HCT116 (cell line): ENCODE results near the gene STAM. TPM values are rescaled to one million over a fixed set of nuclear protein-coding genes. Genes with fewer than 3 reads are reported as not detected.

Experiments used
- ATAC-seq: fragments of 200-7000 bp; cut with Tn5 transposase; 2 replicates; pipeline ENCODE4 v1.9.1; 2020; ENCODE audit warnings: mild to moderate bottlenecking, moderate library complexity
- BruUV-seq: library from RNA; stranded (reverse); fragments of 400-500 nt; replicated peaks from 2 replicates; lab custom pipeline; 2021; lab: Mats Ljungman, UMichigan
- CTCF ChIA-PET: fragments of 300-600 bp; sonication (Branson Sonifier 250); formaldehyde crosslinking; loops from one replicate; lab custom pipeline; 2021; ENCODE audit warnings: antibody characterized with exemption; lab: Charles Lee
- POLR2A ChIA-PET: fragments of 300-600, 350-600 bp; sonication (Branson Sonifier 250); formaldehyde crosslinking; loops from one replicate; lab custom pipeline; 2021; ENCODE audit warnings: antibody characterized with exemption; lab: Charles Lee
- RAD21 ChIA-PET, 2 experiments: fragments of 300-600 bp; sonication (Branson Sonifier 250); formaldehyde crosslinking; loops; one replicate each; lab custom pipeline; 2023; ENCODE audit warnings: low total read pairs in 2 of 2; ENCODE audit not compliant: uncharacterized antibody in 2 of 2, unreplicated experiment in 2 of 2, low non-redundant PET in 1 of 2; lab: Charles Lee
- DNase-seq: peaks from one replicate; pipeline ENCODE4 v3.0.0-alpha.2; 2010; ENCODE audit warnings: low read depth, low spot score
- H2AFZ ChIP-seq: fragments of 200-600 bp; shearing (Covaris generic), sonication (generic); 2 replicates; pipeline ENCODE4 v1.6.1; 2017; ENCODE audit warnings: low read depth, mixed run types, mixed read lengths, antibody characterized with exemption, low read length; ENCODE audit not compliant: poor library complexity, severe bottlenecking
- H3K27ac ChIP-seq: 2 replicates; pipeline ENCODE4 v1.5.1; 2012; ENCODE audit warnings: low read depth, low read length
- H3K27me3 ChIP-seq: fragments of 200-600 bp; sonication (generic); 2 replicates; pipeline ENCODE4 v1.6.1; 2016; ENCODE audit warnings: mixed run types, low read length, mixed read lengths; ENCODE audit not compliant: insufficient read depth
- H3K36me3 ChIP-seq, 2 experiments: fragments of 200-500 bp in 1 of 2; fragments of 200-600 bp in 1 of 2; sonication (Bioruptor generic) in 1 of 2; sonication (generic) in 1 of 2; 2 replicates each; pipeline versions ENCODE4 v1.5.1 to v1.6.1; 2014 to 2016; ENCODE audit warnings: low read length in 2 of 2, inconsistent platforms in 1 of 2, mixed read lengths in 1 of 2, mixed run types in 1 of 2; ENCODE audit not compliant: insufficient read depth in 2 of 2, control insufficient read depth in 1 of 2
- H3K4me1 ChIP-seq, 2 experiments: fragments of 200-600 bp in 1 of 2; sonication (generic) in 1 of 2; 2 replicates each; pipeline versions ENCODE4 v1.5.1 to v1.6.1; 2012 to 2017; ENCODE audit warnings: low read length in 2 of 2, inconsistent platforms in 1 of 2, mild to moderate bottlenecking in 1 of 2, mixed read lengths in 1 of 2, mixed run types in 1 of 2, moderate library complexity in 1 of 2; ENCODE audit not compliant: insufficient read depth in 2 of 2, control insufficient read depth in 1 of 2
- H3K4me2 ChIP-seq: fragments of 200-600 bp; sonication (generic); 2 replicates; pipeline ENCODE4 v1.6.1; 2017; ENCODE audit warnings: mixed run types, low read length, mixed read lengths
- H3K4me3 ChIP-seq, 2 experiments: fragments of 200-600 bp in 1 of 2; sonication (generic) in 1 of 2; replicated peaks in 1 of 2; 2 replicates each; pipeline ENCODE4 v1.5.1; 2011 to 2016; ENCODE audit warnings: low read length in 2 of 2, control low read depth in 1 of 2, low read depth in 1 of 2, mild to moderate bottlenecking in 1 of 2, mixed read lengths in 1 of 2, mixed run types in 1 of 2
- H3K79me2 ChIP-seq: fragments of 200-600 bp; sonication (generic); 2 replicates; pipeline ENCODE4 v1.6.1; 2017; ENCODE audit warnings: mild to moderate bottlenecking, mixed run types, low read length, moderate library complexity, mixed read lengths; ENCODE audit not compliant: insufficient read depth
- H3K9ac ChIP-seq: fragments of 200-600 bp; sonication (generic); 2 replicates; pipeline ENCODE4 v1.6.1; 2016; ENCODE audit warnings: low read length, mixed read lengths
- H3K9me2 ChIP-seq: fragments of 200-600 bp; sonication (generic), shearing (Covaris generic); 2 replicates; pipeline ENCODE4 v1.6.1; 2017; ENCODE audit warnings: mixed run types, mild to moderate bottlenecking, moderate library complexity; ENCODE audit not compliant: insufficient read depth
- H3K9me3 ChIP-seq, 2 experiments: fragments of 200-500 bp in 1 of 2; fragments of 200-600 bp in 1 of 2; sonication (Bioruptor generic) in 1 of 2; sonication (generic) in 1 of 2; 2 replicates each; pipeline ENCODE4 v1.6.1; 2014 to 2017; ENCODE audit warnings: low read length in 2 of 2, mixed read lengths in 2 of 2, inconsistent platforms in 1 of 2, low read depth in 1 of 2, mild to moderate bottlenecking in 1 of 2, mixed run types in 1 of 2, moderate library complexity in 1 of 2; ENCODE audit not compliant: control insufficient read depth in 1 of 2, insufficient read depth in 1 of 2
- H4K20me1 ChIP-seq: fragments of 200-600 bp; sonication (generic), shearing (Covaris generic); 2 replicates; pipeline ENCODE4 v1.6.1; 2017; ENCODE audit warnings: mixed run types, mild to moderate bottlenecking, moderate library complexity; ENCODE audit not compliant: insufficient read depth
- EGR1 ChIP-seq: IDR thresholded peaks from 2 replicates; pipeline ENCODE4 v1.6.1; 2012; ENCODE audit warnings: low read depth
- EZH2 ChIP-seq: fragments of 200-600 bp; sonication (generic); IDR thresholded peaks from 2 replicates; pipeline ENCODE4 v1.6.1; 2017; ENCODE audit warnings: antibody characterized with exemption, mixed run types
- POLR2AphosphoS5 ChIP-seq: IDR thresholded peaks from 2 replicates; pipeline ENCODE4 v1.6.1; 2011; ENCODE audit warnings: mild to moderate bottlenecking, low read depth, low read length, moderate library complexity
- RAD21 ChIP-seq: IDR thresholded peaks from 2 replicates; pipeline ENCODE4 v1.6.1; 2012; ENCODE audit warnings: low read depth, mild to moderate bottlenecking
- SRF ChIP-seq: IDR thresholded peaks from 2 replicates; pipeline ENCODE4 v1.6.1; 2012; ENCODE audit warnings: low read depth
- intact Hi-C: fragments of 100-400 bp; cut with micrococcal nuclease; formaldehyde crosslinking; loops from 2 replicates; pipeline ENCODE4 v1.10.0; 2022
- total RNA-seq: library from RNA; stranded (reverse); gene quantifications from one replicate; pipeline ENCODE4 v1.2.1, GENCODE V29; 2021; ENCODE audit not compliant: unreplicated experiment
- TF ChIP-seq, protein P1 (sequence below), 3 experiments: fragments of 200-600 bp in 1 of 3; sonication (generic) in 1 of 3; IDR thresholded peaks in 2 of 3; conservative IDR thresholded peaks in 1 of 3; 2 replicates each; pipeline ENCODE4 v1.5.1; 2012 to 2017; ENCODE audit warnings: low read depth in 2 of 3, low read length in 2 of 3, antibody characterized with exemption in 1 of 3, borderline replicate concordance in 1 of 3, control low read depth in 1 of 3, mild to moderate bottlenecking in 1 of 3, mixed read lengths in 1 of 3, mixed run types in 1 of 3, moderate library complexity in 1 of 3; ENCODE audit not compliant: insufficient read depth in 1 of 3

Gene STAM
- total RNA-seq, 1 experiment from 2014 or later = 23.0 TPM

DNA sequence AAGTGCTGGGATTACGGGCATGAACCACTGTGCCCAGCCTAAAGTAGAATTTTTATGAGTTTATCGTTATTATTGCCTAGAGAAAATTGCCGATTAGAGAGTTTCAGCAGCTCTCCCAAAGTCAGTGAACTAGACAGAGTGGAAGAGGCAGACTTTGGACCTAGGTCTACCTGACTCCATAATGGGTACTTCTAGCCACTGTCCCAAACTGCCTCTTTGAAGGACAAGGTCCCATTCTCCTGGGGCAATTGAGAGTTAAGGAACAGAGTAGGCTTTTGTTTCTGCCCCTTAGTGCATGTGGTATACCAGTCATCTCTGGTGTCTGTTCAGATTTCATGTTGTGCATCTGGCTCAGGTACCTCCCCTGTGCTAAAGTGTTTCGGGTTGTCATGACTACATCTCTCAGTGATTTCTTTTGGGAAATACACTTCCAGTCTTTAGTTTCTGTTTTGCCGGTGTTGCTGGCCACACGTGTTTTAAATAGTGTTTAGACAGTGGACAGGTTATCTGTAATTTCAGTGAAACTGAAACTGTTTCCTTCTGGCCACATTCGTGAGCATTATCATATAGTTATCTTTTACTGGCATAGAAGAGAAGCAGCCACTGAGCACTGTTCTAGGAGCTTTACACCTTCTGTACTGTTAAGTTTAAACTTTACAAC, 112.7 kb downstream of the STAM start (continued):
- TF ChIP-seq, protein P1, sequence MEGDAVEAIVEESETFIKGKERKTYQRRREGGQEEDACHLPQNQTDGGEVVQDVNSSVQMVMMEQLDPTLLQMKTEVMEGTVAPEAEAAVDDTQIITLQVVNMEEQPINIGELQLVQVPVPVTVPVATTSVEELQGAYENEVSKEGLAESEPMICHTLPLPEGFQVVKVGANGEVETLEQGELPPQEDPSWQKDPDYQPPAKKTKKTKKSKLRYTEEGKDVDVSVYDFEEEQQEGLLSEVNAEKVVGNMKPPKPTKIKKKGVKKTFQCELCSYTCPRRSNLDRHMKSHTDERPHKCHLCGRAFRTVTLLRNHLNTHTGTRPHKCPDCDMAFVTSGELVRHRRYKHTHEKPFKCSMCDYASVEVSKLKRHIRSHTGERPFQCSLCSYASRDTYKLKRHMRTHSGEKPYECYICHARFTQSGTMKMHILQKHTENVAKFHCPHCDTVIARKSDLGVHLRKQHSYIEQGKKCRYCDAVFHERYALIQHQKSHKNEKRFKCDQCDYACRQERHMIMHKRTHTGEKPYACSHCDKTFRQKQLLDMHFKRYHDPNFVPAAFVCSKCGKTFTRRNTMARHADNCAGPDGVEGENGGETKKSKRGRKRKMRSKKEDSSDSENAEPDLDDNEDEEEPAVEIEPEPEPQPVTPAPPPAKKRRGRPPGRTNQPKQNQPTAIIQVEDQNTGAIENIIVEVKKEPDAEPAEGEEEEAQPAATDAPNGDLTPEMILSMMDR (IDR thresholded peaks at IDR 0.05 in 2 of 3, conservative IDR thresholded peaks at IDR 0.05 in 1 of 3; ENCODE audit: borderline replicate concordance in 1 of 3, insufficient read depth in 1 of 3, low read depth in 2 of 3, low read length in 2 of 3) = no peak
- no peak for TF ChIP-seq RAD21
- TF ChIP-seq POLR2AphosphoS5 = no peak

DNA sequence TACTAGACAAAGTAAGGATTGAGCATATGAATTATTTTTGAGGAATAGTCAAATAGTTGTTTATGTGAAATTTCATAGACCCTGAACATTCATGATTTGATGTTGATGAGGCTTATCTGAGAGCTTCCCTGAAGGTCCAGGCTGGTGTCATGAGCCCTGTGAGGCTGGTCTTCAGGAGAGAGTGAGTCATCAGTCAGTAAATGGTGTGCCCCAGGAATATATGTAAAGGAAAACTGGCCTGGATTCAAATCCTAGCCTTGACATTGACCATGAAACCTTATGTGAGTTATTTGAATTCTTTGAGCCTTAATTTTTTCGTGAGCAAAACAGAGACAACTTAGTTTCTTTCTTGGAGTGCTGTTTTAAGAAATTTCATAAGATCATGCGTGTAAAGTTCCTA, 114.2 kb downstream of the STAM start:
- POLR2A ChIA-PET = no interaction called here
- no peak overlapping the region for H3K4me2 ChIP-seq
- H3K36me3 ChIP-seq = no peaks in the 10 kb centered on the region
- H3K4me1 ChIP-seq = no peaks in the 10 kb centered on the region
- ATAC-seq (no peak), DNase-seq (no peak)
- no peaks in the 10 kb centered on the region for H3K9me3 ChIP-seq
- H3K79me2 ChIP-seq = no peaks in the 10 kb centered on the region
- intact Hi-C loops = no loop called here
- RAD21 ChIA-PET = no interaction called here
- CTCF ChIA-PET = no interaction called here
- H4K20me1 ChIP-seq = no peaks in the 10 kb centered on the region
- TF ChIP-seq EZH2 (no peak), EGR1 (no peak), SRF (no peak)
- TF ChIP-seq, all 23 proteins: peak for 0
- BruUV-seq = no TSS peak
- Histone ChIP-seq H3K27me3 (no peaks in the 10 kb centered on the region), H3K4me3 (no peak overlapping the region), H3K9ac (no peak overlapping the region), H3K9me2 (no peaks in the 10 kb centered on the region), H2AFZ (no peak overlapping the region), H3K27ac (no peak overlapping the region)
